ENCODE measurements around the gene SRPK2.
"Not testable (repeated sequence)": the region's sequence is repeated elsewhere in the genome, so short reads cannot be mapped to it uniquely, and the experiment has no call there.

Gene SRPK2

GRCh38 chr7:105388356-105389087, at the start of gene SRPK2:
Gene SRPK2 (minus strand): TSS chr7:105388921.
- DNase-seq (ENCODE audit: low read depth in 2 of 2): peak; percentile 66 to 67

GRCh38 chr7:105438254-105438653, 49.5 kb upstream of the SRPK2 start:
- no peak for DNase-seq (ENCODE audit: low read depth in 2 of 2)

- not testable (repeated sequence) for DNase-seq (ENCODE audit: low read depth in 2 of 2)
Measured at GRCh38 chr7:105437356-105437755, 48.6 kb upstream of the SRPK2 start.

DNA sequence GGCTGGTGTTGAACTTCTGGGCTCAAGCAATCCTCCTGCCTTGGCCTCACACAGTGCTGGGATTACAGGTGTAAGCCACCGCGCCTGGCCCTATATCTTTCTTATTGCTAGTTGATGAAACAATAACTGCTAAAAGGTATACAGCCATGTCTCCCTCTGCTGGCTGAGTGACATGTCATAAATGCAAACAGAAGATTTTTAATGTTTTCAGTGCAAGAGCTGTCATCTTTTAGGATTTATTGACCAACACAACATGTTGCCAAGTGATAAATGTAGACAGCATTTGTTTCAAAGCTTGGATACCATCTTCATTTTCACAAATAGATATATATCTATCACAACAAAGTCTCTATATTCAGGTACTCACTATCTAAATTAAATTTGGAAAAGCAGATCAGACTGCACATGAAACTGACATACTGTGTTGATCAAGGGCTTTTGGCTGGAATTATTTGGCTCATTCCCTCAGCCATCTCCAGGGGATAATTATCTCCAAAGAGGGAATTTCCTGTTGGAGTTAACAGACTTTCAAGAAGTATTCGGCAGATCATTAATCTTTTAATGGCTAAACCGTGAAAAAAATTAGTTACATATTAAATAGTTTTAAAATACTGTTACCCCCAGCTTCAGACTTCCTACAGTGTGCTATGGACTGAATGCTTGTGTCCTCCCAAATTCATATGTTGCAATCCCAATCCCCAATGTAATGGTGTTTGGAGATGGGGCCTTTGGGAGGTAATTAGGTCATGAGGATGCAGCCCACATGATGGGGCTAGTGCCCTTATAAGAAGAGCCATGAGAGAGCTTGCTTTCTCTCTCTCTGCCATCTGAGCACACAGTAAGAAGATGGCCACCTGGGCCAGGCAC, 41.3 kb upstream of the SRPK2 start:
- peak; percentile 4 to 8 for DNase-seq (ENCODE audit: low read depth in 2 of 2)

GRCh38 chr7:105426606-105427146, 38.0 kb upstream of the SRPK2 start:
- DNase-seq (ENCODE audit: low read depth in 2 of 2): no peak

DNA sequence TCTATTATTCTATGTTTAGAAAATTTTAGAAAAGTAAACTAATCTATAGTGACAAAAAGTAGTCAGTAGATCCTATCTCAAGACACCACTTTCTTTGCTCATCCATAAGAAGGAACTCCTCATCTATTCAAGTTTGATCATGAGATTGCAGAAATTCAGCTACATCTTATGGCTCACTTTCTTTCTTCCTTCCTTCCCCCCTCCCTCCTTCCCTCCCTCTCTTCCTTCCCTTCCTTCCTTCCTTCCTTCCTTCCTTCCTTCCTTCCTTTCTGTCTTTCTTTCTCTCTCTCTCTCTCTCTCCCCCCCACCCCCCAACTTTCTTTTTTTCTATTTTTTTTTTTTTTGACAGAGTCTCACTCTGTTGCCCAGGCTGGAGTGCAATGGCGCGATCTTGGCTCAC, 35.3 kb upstream of the SRPK2 start:
- no peak for DNase-seq (ENCODE audit: low read depth in 2 of 2)

DNA sequence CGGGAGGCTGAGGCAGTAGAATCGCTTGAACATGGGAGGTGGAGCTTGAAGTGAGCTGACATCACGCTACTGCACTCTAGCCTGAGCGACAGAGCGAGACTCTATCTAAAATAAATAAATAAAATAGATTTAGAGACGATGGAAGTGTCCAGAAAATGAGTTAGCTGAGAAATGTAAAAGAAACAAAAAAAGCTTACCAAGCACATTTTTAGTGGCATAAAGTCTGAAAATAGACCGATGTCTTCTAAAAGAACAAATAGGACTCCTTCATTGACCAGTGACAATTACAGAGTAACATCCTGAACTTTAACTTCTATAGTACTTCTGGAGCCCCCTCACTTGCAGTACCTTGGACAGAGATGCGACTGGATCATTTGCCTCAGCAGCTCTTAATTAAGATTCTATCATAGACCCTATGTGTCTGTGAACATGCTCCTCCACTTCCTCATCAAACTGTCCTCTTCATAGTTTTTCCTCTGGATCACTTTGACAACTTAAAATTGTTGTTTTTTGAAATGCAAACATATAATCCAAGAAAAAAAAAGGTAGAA, 25.2 kb upstream of the SRPK2 start:
- DNase-seq (ENCODE audit: low read depth in 2 of 2): no peak

DNA sequence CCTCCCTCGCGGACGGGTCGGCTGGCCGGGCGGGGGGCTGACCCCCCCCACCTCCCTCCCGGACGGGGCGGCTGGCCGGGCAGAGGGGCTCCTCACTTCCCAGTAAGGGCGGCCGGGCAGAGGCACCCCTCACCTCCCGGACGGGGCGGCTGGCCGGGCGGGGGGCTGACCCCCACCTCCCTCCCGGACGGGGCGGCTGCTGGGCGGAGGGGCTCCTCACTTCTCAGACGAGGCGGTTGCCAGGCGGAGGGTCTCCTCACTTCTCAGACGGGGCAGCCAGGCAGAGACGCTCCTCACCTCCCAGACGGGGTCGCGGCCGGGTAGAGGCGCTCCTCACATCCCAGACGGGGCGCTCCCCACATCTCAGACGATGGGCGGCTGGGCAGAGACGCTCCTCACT, 22.1 kb upstream of the SRPK2 start:
- DNase-seq (ENCODE audit: low read depth in 2 of 2): not testable (repeated sequence)

DNA sequence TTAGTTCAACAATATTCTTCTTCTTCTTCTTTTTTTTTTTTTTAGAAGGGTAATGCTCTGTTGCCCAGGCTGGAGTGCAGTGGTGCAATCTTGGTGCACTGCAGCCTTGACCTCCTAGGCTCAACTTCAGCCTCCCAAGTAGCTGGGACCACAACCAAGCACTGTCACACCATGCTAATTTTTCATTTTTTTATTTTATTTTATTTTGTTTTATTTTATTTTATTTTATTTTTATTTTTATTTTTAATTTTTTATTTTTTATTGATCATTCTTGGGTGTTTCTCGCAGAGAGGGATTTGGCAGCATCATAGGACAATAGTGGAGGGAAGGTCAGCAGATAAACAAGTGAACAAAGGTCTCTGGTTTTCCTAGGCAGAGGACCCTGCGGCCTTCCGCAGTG, 21.1 kb upstream of the SRPK2 start:
- DNase-seq (ENCODE audit: low read depth in 2 of 2): not testable (repeated sequence)

DNA sequence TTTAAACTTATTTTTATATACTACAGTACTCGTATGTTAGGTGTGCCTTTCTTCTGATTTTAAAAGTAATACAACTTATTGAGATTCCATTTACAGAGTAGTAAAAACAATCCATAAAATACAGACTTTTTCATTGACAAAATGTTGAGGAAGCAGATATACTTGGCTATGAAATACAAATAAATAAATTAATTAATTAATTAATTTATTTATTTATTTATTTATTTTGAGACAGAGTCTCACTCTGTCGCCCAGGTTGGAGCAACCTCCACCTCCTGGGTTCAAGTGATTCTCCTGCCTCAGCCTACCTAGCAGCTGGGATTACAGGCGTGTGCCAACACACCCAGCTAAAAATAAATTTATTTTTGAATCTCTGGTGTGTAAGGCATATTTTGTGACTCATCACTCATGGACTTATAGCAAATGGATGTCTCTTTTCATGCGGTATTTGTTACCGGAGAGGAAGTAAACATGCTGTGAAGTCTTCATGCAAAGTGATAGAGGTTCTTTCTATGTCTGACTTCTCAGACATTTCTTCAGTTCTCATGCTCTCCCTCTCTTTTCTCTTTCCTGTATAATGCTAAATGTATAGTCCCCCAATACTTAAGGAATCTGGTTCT, 20.2 kb upstream of the SRPK2 start:
- DNase-seq (ENCODE audit: low read depth in 2 of 2): no peak

DNA sequence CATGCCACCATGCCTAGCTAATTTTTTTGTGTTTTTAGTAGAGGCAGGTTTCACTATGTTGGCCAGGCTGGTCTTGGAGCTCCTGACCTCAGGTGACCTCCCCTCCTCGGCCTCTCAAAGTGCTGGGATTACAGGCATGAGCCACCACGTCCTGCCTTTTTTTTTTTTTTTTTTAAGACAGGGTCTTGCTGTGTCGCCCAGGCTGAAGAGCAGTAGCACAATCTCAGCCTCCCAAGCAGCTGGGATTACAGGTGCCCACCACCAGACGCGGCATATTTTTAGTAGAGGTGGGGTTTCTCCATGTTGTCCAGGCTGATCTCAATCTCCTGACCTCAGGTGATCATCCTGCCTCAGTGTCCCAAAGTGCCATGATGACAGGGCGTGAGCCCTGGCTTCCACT, 14.4 kb upstream of the SRPK2 start:
- DNase-seq (ENCODE audit: low read depth in 2 of 2): no peak

- no peak for DNase-seq (ENCODE audit: low read depth in 2 of 2)
Measured at GRCh38 chr7:105402221-105403095, 13.7 kb upstream of the SRPK2 start.

DNA sequence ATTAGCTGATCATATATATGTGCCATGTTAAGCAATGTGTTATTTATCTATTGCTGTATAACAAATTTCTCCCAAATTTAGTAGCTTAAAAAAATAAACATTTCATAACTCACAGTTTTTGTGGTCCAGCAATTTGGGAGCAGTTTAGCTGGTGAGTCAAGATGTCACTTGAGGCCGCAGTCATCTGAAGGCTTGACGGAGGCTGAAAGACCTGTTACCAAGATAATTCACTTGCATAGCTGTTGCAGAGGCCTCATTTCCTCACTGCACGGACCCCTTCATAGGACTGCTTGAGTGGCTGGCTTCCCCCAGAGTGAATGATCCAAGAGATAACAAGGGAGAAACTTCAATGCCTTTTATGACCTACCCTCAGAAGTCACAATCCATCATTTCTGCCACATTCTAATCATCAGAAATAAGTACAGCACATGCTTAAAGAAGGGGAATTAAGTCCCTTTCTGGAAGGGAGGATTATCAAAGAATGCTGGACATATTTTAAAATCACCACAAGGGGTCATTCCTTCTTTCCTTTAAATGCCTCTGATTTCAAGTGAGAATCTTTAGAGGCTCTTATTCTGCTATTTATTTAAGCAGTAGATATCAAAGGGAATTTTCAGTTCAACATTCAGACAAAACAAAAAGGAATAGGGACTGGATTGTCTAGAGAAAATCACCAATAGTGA, 10.5 kb upstream of the SRPK2 start:
- no peak for DNase-seq (ENCODE audit: low read depth in 2 of 2)

- DNase-seq (ENCODE audit: low read depth in 2 of 2): no peak
Measured at GRCh38 chr7:105396566-105396965, 7.8 kb upstream of the SRPK2 start.

DNA sequence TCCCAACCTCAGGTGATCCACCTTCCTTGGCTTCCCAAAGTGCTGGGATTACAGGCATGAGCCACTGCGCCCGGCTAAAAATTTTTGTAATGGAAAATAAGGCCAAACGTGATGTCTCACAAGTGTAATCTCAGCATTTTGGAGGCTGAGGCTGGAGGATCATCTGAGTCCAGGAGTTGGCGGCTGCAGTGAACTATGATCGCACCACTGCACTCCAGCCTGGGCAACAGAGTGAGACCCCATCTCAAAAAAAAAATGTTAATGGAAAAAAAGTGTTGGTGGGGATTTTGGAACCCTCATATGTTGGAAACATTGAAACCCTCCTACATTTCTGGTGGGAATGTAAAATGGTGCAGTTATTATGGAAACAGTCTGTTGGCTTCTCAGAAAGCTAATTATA, 2.7 kb upstream of the SRPK2 start:
- DNase-seq (ENCODE audit: low read depth in 2 of 2): no peak

GRCh38 chr7:105389889-105390288, 1.2 kb upstream of the SRPK2 start:
- DNase-seq (ENCODE audit: low read depth in 2 of 2): no peak

- DNase-seq (ENCODE audit: low read depth in 2 of 2): peak in 1 of 2 donors; percentile 8
Measured at GRCh38 chr7:105389088-105389650, 448 bp upstream of the SRPK2 start.

- DNase-seq (ENCODE audit: low read depth in 2 of 2): peak; percentile 20
Measured at GRCh38 chr7:105387508-105388355, 989 bp downstream of the SRPK2 start.

DNA sequence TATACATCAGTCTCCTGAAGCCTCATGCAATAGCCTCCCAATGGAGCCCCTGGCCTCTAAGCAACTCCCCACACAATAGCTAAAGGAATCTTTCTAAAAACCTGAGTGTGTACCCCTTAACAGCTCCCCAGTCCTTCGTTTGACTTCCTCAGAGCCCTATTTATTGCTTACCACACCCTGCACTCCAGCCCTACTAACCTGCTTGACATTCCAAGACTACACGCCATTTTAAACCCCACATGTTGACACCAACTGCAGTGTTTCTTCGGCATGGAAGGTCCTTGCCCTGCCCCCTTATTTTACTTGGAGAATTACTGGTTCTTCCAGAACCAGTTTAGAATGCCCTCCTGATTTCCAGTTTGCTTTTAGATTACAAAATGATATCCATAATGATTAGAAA, 10.8 kb downstream of the SRPK2 start:
- no peak for DNase-seq (ENCODE audit: low read depth in 2 of 2)
